Measurements from ENCODE around the gene ANTXR1.

ANTXR1 gene

GRCh38 chr2:69131983-69132675 is 119.2 kb downstream of the ANTXR1 start:
- no peaks in the 10 kb centered on the region for H3K9me3 ChIP-seq (ENCODE audit: insufficient read depth, low read length, severe bottlenecking)
- no peak overlapping the region for H3K4me3 ChIP-seq (ENCODE audit: low read depth in 1 of 2, low read length in 2 of 2)
- H3K79me2 ChIP-seq (ENCODE audit: insufficient read depth, low read length): no peaks in the 10 kb centered on the region
- H3K4me2 ChIP-seq (ENCODE audit: insufficient read depth, low read length): no peak overlapping the region
- no peaks in the 10 kb centered on the region for H4K20me1 ChIP-seq (ENCODE audit: insufficient read depth, low read length)
- no peak overlapping the region for H2AFZ ChIP-seq (ENCODE audit: low read depth, low read length)
- no peak overlapping the region for H3K9ac ChIP-seq (ENCODE audit: low read depth, low read length)
- H3K27me3 ChIP-seq (ENCODE audit: insufficient read depth, low read length, poor library complexity): no peaks in the 10 kb centered on the region
- H3K27ac ChIP-seq (ENCODE audit: low read length): no peak overlapping the region
- H3K4me1 ChIP-seq (ENCODE audit: insufficient read depth, low read length): no peaks in the 10 kb centered on the region
- no peak for ATAC-seq (ENCODE audit: insufficient read depth, low read depth)
- H3K36me3 ChIP-seq (ENCODE audit: insufficient read depth, low read length): peaks cover 10% of the 10 kb centered on the region; the same call in 1 of the 2 replicates
- TF ChIP-seq EZH2 (IDR thresholded peaks at IDR 0.05; ENCODE audit: borderline replicate concordance, low read depth, low read length, severe bottlenecking): no peak
- TF ChIP-seq CTCF (IDR thresholded peaks at IDR 0.05; ENCODE audit: borderline replicate concordance, extremely low read depth, low read length, poor library complexity, severe bottlenecking): no peak
- no peak for DNase-seq

- H3K4me2 ChIP-seq (ENCODE audit: insufficient read depth, low read length): no peak overlapping the region
- H3K27me3 ChIP-seq (ENCODE audit: insufficient read depth, low read length, poor library complexity): no peaks in the 10 kb centered on the region
- ATAC-seq (ENCODE audit: insufficient read depth, low read depth) (no peak), DNase-seq (no peak)
- TF ChIP-seq EZH2 (IDR thresholded peaks at IDR 0.05; ENCODE audit: borderline replicate concordance, low read depth, low read length, severe bottlenecking) (no peak), CTCF (IDR thresholded peaks at IDR 0.05; ENCODE audit: borderline replicate concordance, extremely low read depth, low read length, poor library complexity, severe bottlenecking) (no peak)
- H3K9ac ChIP-seq (ENCODE audit: low read depth, low read length): no peak overlapping the region
- H3K4me1 ChIP-seq (ENCODE audit: insufficient read depth, low read length): no peaks in the 10 kb centered on the region
- no peaks in the 10 kb centered on the region for H3K9me3 ChIP-seq (ENCODE audit: insufficient read depth, low read length, severe bottlenecking)
- no peaks in the 10 kb centered on the region for H3K79me2 ChIP-seq (ENCODE audit: insufficient read depth, low read length)
- H3K27ac ChIP-seq (ENCODE audit: low read length): no peak overlapping the region
- H4K20me1 ChIP-seq (ENCODE audit: insufficient read depth, low read length): no peaks in the 10 kb centered on the region
- H2AFZ ChIP-seq (ENCODE audit: low read depth, low read length): no peak overlapping the region
- H3K4me3 ChIP-seq (ENCODE audit: low read depth in 1 of 2, low read length in 2 of 2): no peak overlapping the region
- peaks cover 10% of the 10 kb centered on the region; the same call in 1 of the 2 replicates for H3K36me3 ChIP-seq (ENCODE audit: insufficient read depth, low read length)
Measured at GRCh38 chr2:69132960-69133590, 120.1 kb downstream of the ANTXR1 start.

GRCh38 chr2:69133898-69134297 is 120.9 kb downstream of the ANTXR1 start:
- H3K4me3 ChIP-seq (ENCODE audit: low read depth in 1 of 2, low read length in 2 of 2): no peak overlapping the region
- no peaks in the 10 kb centered on the region for H4K20me1 ChIP-seq (ENCODE audit: insufficient read depth, low read length)
- H3K9me3 ChIP-seq (ENCODE audit: insufficient read depth, low read length, severe bottlenecking): no peaks in the 10 kb centered on the region
- H2AFZ ChIP-seq (ENCODE audit: low read depth, low read length): no peak overlapping the region
- DNase-seq: no peak
- no peak overlapping the region for H3K9ac ChIP-seq (ENCODE audit: low read depth, low read length)
- peaks cover 10% of the 10 kb centered on the region; the same call in 1 of the 2 replicates for H3K36me3 ChIP-seq (ENCODE audit: insufficient read depth, low read length)
- ATAC-seq (ENCODE audit: insufficient read depth, low read depth): no peak
- TF ChIP-seq EZH2 (IDR thresholded peaks at IDR 0.05; ENCODE audit: borderline replicate concordance, low read depth, low read length, severe bottlenecking) (no peak), CTCF (IDR thresholded peaks at IDR 0.05; ENCODE audit: borderline replicate concordance, extremely low read depth, low read length, poor library complexity, severe bottlenecking) (no peak)
- H3K4me1 ChIP-seq (ENCODE audit: insufficient read depth, low read length): no peaks in the 10 kb centered on the region
- no peak overlapping the region for H3K27ac ChIP-seq (ENCODE audit: low read length)
- H3K79me2 ChIP-seq (ENCODE audit: insufficient read depth, low read length): no peaks in the 10 kb centered on the region
- no peak overlapping the region for H3K4me2 ChIP-seq (ENCODE audit: insufficient read depth, low read length)
- no peaks in the 10 kb centered on the region for H3K27me3 ChIP-seq (ENCODE audit: insufficient read depth, low read length, poor library complexity)

Measured in DND-41 (cell line).